NCI-H128 (cell line): ENCODE results near the gene CHD2.

Experiments used
- DNase-seq: peaks from one replicate; lab custom pipeline; 2025; ENCODE audit not compliant: unreplicated experiment; lab: John Stamatoyannopoulos, UW

Gene CHD2

GRCh38 chr15:92928225-92928750, 28.2 kb downstream of the CHD2 start:
- DNase-seq = no peak

- no peak for DNase-seq
These were observed 28.9 kb downstream of the CHD2 start for GRCh38 chr15:92929002-92929401.

- DNase-seq = no peak
These were observed 30.0 kb downstream of the CHD2 start for GRCh38 chr15:92930054-92930621.

- DNase-seq = no peak
These were observed 30.7 kb downstream of the CHD2 start for GRCh38 chr15:92930776-92931175.

GRCh38 chr15:92932946-92933649, 33.0 kb downstream of the CHD2 start:
- DNase-seq = no peak

- no peak for DNase-seq
These were observed 33.7 kb downstream of the CHD2 start for GRCh38 chr15:92933831-92934230.

- DNase-seq = no peak
These were observed 34.6 kb downstream of the CHD2 start for GRCh38 chr15:92934716-92935115.

- DNase-seq = no peak
These were observed 36.0 kb downstream of the CHD2 start for GRCh38 chr15:92936138-92936537.

GRCh38 chr15:92936693-92937092, 36.6 kb downstream of the CHD2 start:
- DNase-seq = no peak

- no peak for DNase-seq
These were observed 37.8 kb downstream of the CHD2 start for GRCh38 chr15:92937901-92938300.

- no peak for DNase-seq
These were observed 38.3 kb downstream of the CHD2 start for GRCh38 chr15:92938387-92938786.

GRCh38 chr15:92941668-92942067, 41.5 kb downstream of the CHD2 start:
- DNase-seq = no peak

GRCh38 chr15:92942706-92943105, 42.6 kb downstream of the CHD2 start:
- no peak for DNase-seq

- no peak for DNase-seq
These were observed 43.5 kb downstream of the CHD2 start for GRCh38 chr15:92943581-92943980.

GRCh38 chr15:92944946-92945521, 44.9 kb downstream of the CHD2 start:
- no peak for DNase-seq

- DNase-seq = no peak
These were observed 47.1 kb downstream of the CHD2 start for GRCh38 chr15:92947071-92947730.

- DNase-seq = no peak
These were observed 49.6 kb downstream of the CHD2 start for GRCh38 chr15:92949604-92950249.

GRCh38 chr15:92951800-92952457, 51.8 kb downstream of the CHD2 start:
- no peak for DNase-seq

GRCh38 chr15:92952458-92952850, 52.3 kb downstream of the CHD2 start:
- no peak for DNase-seq

GRCh38 chr15:92953566-92953965, 53.4 kb downstream of the CHD2 start:
- DNase-seq = no peak

GRCh38 chr15:92954002-92954401, 53.9 kb downstream of the CHD2 start:
- DNase-seq = no peak
